ENCODE results near the gene CFAP77. TPM values are rescaled to one million over a fixed set of nuclear protein-coding genes. Genes with fewer than 3 reads are reported as not detected.

CFAP77 gene
- polyA plus RNA-seq, 1 experiment, result not detected

DNA sequence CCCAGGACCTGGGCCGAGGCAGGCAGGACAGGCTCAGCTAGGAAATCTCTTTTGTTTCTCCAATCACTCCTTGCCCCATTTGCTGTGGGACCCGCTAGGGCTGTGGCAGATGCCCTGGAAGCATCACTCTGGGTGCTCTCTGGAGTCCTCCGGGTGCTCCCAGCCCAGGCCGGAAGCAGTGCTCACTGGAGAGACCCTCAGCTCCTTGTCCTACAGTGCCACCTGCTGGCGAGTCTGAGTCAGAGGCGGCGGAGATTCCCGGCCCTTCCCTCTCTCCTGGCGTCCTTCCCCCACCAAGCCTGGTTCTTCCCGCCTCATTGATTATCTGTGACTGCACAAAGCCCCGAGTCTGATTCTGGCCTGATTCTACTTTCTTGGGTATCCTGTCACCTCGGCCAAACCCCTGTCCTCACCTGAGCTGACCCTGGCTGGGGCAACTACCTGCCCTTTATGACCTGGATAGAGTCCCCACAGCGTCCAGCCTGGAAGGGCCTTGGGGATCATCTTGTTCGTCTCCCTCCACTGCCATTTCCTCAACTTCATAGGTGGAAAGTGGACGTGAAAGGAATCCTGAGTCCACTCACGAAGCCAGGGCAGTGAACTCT, 165.1 kb downstream of the CFAP77 start:
- no peak for DNase-seq (ENCODE audit: low read depth)
- TF ChIP-seq, protein P1, sequence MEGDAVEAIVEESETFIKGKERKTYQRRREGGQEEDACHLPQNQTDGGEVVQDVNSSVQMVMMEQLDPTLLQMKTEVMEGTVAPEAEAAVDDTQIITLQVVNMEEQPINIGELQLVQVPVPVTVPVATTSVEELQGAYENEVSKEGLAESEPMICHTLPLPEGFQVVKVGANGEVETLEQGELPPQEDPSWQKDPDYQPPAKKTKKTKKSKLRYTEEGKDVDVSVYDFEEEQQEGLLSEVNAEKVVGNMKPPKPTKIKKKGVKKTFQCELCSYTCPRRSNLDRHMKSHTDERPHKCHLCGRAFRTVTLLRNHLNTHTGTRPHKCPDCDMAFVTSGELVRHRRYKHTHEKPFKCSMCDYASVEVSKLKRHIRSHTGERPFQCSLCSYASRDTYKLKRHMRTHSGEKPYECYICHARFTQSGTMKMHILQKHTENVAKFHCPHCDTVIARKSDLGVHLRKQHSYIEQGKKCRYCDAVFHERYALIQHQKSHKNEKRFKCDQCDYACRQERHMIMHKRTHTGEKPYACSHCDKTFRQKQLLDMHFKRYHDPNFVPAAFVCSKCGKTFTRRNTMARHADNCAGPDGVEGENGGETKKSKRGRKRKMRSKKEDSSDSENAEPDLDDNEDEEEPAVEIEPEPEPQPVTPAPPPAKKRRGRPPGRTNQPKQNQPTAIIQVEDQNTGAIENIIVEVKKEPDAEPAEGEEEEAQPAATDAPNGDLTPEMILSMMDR (IDR thresholded peaks at IDR 0.05; ENCODE audit: insufficient read depth, low read depth, low read length), result peak; percentile 80
- ChIA-PET CTCF (interaction anchor here (0.6 to 5.7 kb wide), 17 partner anchors 10 to 165 kb away, joined by 3 to 55 read pairs (median 3); partner anchors contain the start of gene CFAP77), POLR2A (no interaction called here)
- Histone ChIP-seq H3K27me3 (ENCODE audit: control insufficient read depth, insufficient read depth, low read length) (peaks cover 35% of the 10 kb centered on the region), H3K4me3 (ENCODE audit: low read depth, low read length) (no peak overlapping the region), H3K36me3 (ENCODE audit: control insufficient read depth, insufficient read depth, low read length) (no peaks in the 10 kb centered on the region)

DNA sequence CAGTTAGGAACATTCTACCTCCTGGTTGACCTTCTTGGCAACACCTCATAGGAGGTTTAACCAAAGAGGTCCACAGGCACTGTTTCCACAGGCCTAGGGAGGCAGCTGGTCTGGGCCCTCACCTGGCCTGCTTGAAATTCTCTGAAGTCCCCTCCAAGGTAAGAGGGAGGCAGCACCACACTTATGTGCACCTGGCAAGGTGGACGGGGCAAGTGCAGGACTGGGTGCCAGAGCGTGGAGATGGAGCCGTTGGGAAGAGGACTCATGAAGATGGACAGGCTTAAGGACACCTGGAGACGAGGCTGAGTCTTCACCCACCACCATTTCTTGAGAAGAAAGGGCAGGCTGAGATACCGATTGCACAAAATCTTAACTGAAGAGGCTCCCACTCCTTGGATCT, 165.8 kb downstream of the CFAP77 start:
- Histone ChIP-seq H3K27me3 (ENCODE audit: control insufficient read depth, insufficient read depth, low read length) (peaks cover 40% of the 10 kb centered on the region), H3K4me3 (ENCODE audit: low read depth, low read length) (no peak overlapping the region), H3K36me3 (ENCODE audit: control insufficient read depth, insufficient read depth, low read length) (no peaks in the 10 kb centered on the region)
- TF ChIP-seq, protein P1 (IDR thresholded peaks at IDR 0.05; ENCODE audit: insufficient read depth, low read depth, low read length), result no peak
- POLR2A ChIA-PET, result no interaction called here
- DNase-seq (ENCODE audit: low read depth), result no peak
- CTCF ChIA-PET, result interaction anchor here (0.6 to 5.7 kb wide), 9 partner anchors 11 to 166 kb away, joined by 3 to 55 read pairs (median 4); partner anchors contain the start of gene CFAP77

DNA sequence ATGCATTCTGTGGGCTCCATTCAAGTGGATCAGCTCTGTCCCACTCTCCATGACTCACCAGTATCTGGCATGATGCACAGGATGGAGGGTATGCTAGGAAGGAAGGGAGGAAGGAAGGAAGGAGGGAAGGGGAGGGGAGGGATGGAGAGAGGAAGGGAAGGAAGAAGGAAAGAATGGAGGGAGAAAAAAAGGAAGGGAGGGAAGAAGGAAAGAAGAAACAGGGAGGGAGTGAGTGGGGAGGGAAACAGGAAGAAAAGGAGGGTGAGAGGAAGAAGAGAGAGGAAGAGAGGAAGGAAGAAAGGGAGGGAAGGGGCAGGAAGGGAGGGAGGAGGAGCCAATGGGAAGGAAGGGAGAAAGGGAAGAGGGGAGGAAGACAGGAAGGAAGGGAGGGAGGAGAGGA, 167.1 kb downstream of the CFAP77 start:
- H3K4me3 ChIP-seq (ENCODE audit: low read depth, low read length), result no peak overlapping the region
- no peak for DNase-seq (ENCODE audit: low read depth)
- ChIA-PET POLR2A (no interaction called here), CTCF (interaction anchor here (1.0 to 5.7 kb wide), 2 partner anchors 69 to 325 kb away, joined by 3 to 55 read pairs; no protein-coding TSS in a partner anchor)
- no peaks in the 10 kb centered on the region for H3K36me3 ChIP-seq (ENCODE audit: control insufficient read depth, insufficient read depth, low read length)
- H3K27me3 ChIP-seq (ENCODE audit: control insufficient read depth, insufficient read depth, low read length), result peaks cover 50% of the 10 kb centered on the region
- TF ChIP-seq, protein P1 (IDR thresholded peaks at IDR 0.05; ENCODE audit: insufficient read depth, low read depth, low read length), result no peak

DNA sequence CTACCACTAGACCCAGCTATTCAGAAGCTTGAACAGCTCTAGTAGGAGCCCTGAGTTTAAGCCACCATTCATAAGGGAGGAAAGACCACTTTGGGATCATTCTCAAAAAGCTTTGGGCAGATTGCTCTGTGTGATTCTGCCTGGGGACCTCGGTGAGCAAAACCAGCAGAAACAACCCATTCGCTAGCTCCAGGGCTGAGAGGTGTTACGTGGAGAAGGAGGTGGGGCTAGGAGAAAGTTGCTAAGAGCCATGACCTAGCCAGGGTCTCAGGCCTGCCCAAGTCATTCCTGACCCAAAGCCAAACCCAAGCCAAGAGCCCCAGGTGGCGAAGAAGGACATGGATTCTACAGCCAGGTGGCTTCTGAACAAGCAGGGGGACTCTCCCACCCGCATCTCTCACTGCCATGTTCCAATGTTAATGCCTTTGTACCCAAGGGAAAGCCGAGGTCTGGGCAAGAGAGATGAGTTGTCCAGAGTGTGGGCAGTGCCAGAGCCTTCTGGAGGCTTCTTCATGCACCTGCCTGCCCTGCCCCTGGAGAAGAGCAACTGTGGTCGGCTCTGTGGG, 168.4 kb downstream of the CFAP77 start:
- ChIA-PET CTCF (interaction anchor here (1.1 to 5.7 kb wide), 2 partner anchors 18 to 70 kb away, joined by 4 to 55 read pairs; no protein-coding TSS in a partner anchor), POLR2A (no interaction called here)
- DNase-seq (ENCODE audit: low read depth), result no peak
- H3K27me3 ChIP-seq (ENCODE audit: control insufficient read depth, insufficient read depth, low read length), result peaks cover 55% of the 10 kb centered on the region
- TF ChIP-seq, protein P1 (IDR thresholded peaks at IDR 0.05; ENCODE audit: insufficient read depth, low read depth, low read length), result no peak
- no peak overlapping the region for H3K4me3 ChIP-seq (ENCODE audit: low read depth, low read length)
- no peaks in the 10 kb centered on the region for H3K36me3 ChIP-seq (ENCODE audit: control insufficient read depth, insufficient read depth, low read length)

DNA sequence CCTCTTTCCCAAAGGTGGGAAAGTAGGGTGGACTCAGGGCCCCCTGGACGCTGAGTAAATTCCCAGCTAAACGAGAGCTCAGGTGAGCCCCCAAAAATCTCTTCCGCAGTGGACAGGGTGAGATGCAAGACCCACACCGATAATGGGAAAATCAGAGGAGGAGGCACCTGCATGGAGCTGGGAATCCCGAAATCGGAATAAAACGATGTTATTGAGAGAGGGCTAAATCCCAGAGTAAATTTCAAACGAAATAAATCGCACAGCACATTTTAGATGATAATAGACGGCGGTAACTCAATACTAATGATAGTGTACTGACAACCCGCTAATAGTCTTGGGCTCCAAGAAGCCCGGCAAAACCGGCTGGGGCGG, 169.4 kb downstream of the CFAP77 start:
- no peak for DNase-seq (ENCODE audit: low read depth)
- H3K4me3 ChIP-seq (ENCODE audit: low read depth, low read length), result no peak overlapping the region
- TF ChIP-seq, protein P1 (IDR thresholded peaks at IDR 0.05; ENCODE audit: insufficient read depth, low read depth, low read length), result no peak
- CTCF ChIA-PET, result no interaction called here
- no peaks in the 10 kb centered on the region for H3K36me3 ChIP-seq (ENCODE audit: control insufficient read depth, insufficient read depth, low read length)
- H3K27me3 ChIP-seq (ENCODE audit: control insufficient read depth, insufficient read depth, low read length), result peaks cover 63% of the 10 kb centered on the region
- POLR2A ChIA-PET, result no interaction called here

Measured in BJ (cell line).